NK-92 treated with Interleukin-12 subunit alpha and Interleukin-12 subunit beta, amount 100 ng/mL, for 24 hours (cell line): ENCODE results near the gene FAM47E.
A peak's percentile ranks its signal among the peaks of the same experiment; 100 is the strongest.

Source experiments
- DNase-seq: peaks from one replicate; lab custom pipeline; 2025; lab: John Stamatoyannopoulos, UW

The FAM47E gene

GRCh38 chr4:76251441-76252270, at the start of gene FAM47E:
Gene FAM47E, plus strand, starts transcription at chr4:76251721. Its CDS starts 26 bp downstream, at chr4:76251747.
- no peak for DNase-seq

GRCh38 chr4:76203541-76203940, 48.0 kb upstream of the FAM47E start:
- no peak for DNase-seq

- DNase-seq, result no peak
These were observed 46.6 kb upstream of the FAM47E start for GRCh38 chr4:76204936-76205335.

GRCh38 chr4:76205476-76205875, 46.0 kb upstream of the FAM47E start:
- DNase-seq, result no peak

GRCh38 chr4:76206222-76206942, 45.1 kb upstream of the FAM47E start:
- DNase-seq, result no peak

GRCh38 chr4:76207549-76207948, 44.0 kb upstream of the FAM47E start:
- DNase-seq, result no peak

- DNase-seq, result no peak
These were observed 43.3 kb upstream of the FAM47E start for GRCh38 chr4:76208005-76208765.

GRCh38 chr4:76209881-76210280, 41.6 kb upstream of the FAM47E start:
- no peak for DNase-seq

- DNase-seq, result no peak
These were observed 41.1 kb upstream of the FAM47E start for GRCh38 chr4:76210452-76210851.

GRCh38 chr4:76211769-76212708, 39.5 kb upstream of the FAM47E start:
- no peak for DNase-seq

GRCh38 chr4:76212851-76213414, 38.6 kb upstream of the FAM47E start:
- no peak for DNase-seq

GRCh38 chr4:76213415-76214176, 37.9 kb upstream of the FAM47E start, which contains the start of gene SCARB2:
Gene SCARB2, minus strand, starts transcription at chr4:76213824. Its CDS starts 281 bp downstream, at chr4:76213543.
- peak; percentile 67 for DNase-seq

GRCh38 chr4:76214177-76214675, 37.3 kb upstream of the FAM47E start:
- no peak for DNase-seq

- no peak for DNase-seq
These were observed 36.4 kb upstream of the FAM47E start for GRCh38 chr4:76215077-76215476.

GRCh38 chr4:76216524-76216923, 35.0 kb upstream of the FAM47E start:
- DNase-seq, result no peak

- no peak for DNase-seq
These were observed 34.3 kb upstream of the FAM47E start for GRCh38 chr4:76216975-76217814.

- no peak for DNase-seq
These were observed 32.0 kb upstream of the FAM47E start for GRCh38 chr4:76219299-76220055.

- no peak for DNase-seq
These were observed 27.4 kb upstream of the FAM47E start for GRCh38 chr4:76224171-76224570.
